ENCODE data around the gene ACTR3. TPM values are rescaled to one million over a fixed set of nuclear protein-coding genes. Genes with fewer than 3 reads are reported as not detected.

ACTR3 gene
- total RNA-seq, 5 donors from 2014 or later (not counting 1 experiment from before 2014, with no cell fraction given), result 228 to 277 (median 255) TPM

DNA sequence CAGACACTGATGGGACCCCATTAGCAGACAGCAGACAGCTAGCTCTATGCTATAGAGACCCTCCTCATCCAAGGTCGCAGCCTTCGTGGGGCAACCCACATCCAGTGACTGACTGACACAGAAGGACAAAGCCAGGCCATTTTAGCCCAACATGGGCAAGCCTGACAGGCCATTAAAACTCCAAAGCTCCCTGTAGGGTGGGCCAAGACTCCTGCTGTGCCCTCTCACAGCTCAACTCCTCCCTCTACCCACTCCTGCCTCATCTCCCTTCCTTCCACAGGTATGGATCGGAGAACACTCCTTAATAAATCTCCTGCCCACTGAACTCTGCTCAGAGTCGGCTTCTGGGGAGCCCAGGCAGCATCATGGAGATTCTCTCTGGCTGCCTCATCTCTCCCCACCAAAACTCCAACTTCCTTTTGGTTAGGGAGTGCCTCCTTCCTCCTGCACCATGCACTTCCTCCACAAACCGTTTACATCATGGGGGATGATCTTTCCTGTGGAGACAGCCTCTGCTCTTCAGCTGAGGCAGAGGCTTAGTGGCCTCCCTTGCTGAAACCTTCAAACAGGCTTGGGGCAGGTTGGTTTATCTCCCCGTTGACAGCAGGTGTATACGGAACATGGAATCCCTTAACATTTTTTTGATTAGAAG, 86.5 kb downstream of the ACTR3 start:
- H3K36me3 Mint-ChIP-seq, result peaks cover 40% of the 10 kb centered on the region
- ChIA-PET POLR2A (no interaction called here), CTCF (interaction anchor here in 1 of 2 donors (0.5 kb wide), 1 partner anchor 20 kb away, joined by 3 read pairs; no protein-coding TSS in a partner anchor)

DNA sequence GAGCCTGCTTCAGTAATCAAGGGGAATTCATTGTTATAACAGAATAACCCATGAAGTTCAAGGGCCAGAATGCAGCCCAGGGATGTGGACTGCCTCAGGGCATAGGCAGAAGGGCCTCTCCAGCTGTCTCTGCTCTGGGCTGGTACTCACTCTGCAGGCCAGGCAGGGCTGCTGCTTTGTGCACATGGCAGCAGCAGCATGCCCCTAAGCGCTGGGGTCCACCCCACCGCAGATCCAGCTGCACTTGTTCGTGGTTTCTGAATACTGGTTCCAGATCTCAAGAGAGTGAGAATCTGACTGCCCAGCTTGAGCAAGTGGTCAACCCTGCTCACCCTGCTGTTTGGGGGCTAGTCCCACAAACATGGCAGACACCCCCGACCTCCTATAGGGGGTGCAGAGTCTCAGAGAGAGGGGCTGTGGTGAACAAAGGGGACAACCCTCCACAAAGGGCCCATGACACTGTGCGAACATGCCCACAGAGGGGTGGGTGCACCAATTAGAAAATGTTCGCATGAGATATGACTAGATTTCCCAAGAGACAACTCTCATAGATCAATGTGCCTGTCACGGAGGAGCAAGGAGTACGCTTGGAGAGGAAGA, 87.3 kb downstream of the ACTR3 start:
- WGBS (ENCODE audit: insufficient coverage), result 98% methylated on average over 3 of the region's 8 CpGs
- H3K36me3 ChIP-seq (ENCODE audit: control insufficient read depth in 2 of 2, extremely low read depth in 1 of 2, insufficient read depth in 1 of 2, low read length in 1 of 2), result peaks cover 0 to 36% of the 10 kb centered on the region in 2 donors
- peaks cover 42% of the 10 kb centered on the region for H3K36me3 Mint-ChIP-seq
- DNase-seq (no peak), ATAC-seq (replicated peaks in 1 of 4) (peak in 1 of 4 experiments; percentile 10)
- H3K4me1 Mint-ChIP-seq, result peaks cover 0 to 11% (median 7%) of the 10 kb centered on the region in 3 donors
- H3K4me3 ChIP-seq (ENCODE audit: control insufficient read depth in 1 of 2, extremely low read depth in 1 of 2, low read length in 1 of 2), result no peak overlapping the region
- H3K27ac ChIP-seq (ENCODE audit: low read length), result no peak overlapping the region
- no peaks in the 10 kb centered on the region for H3K9me3 Mint-ChIP-seq
- ChIA-PET POLR2A (no interaction called here), CTCF (no interaction called here)
- H3K27me3 ChIP-seq (replicated peaks in 1 of 2; ENCODE audit: control insufficient read depth in 2 of 2, extremely low read depth in 1 of 2, insufficient read depth in 2 of 2, low read length in 1 of 2), result no peaks in the 10 kb centered on the region
- no peaks in the 10 kb centered on the region for H3K27me3 Mint-ChIP-seq
- H3K4me1 ChIP-seq (ENCODE audit: control insufficient read depth in 1 of 2, extremely low read depth in 1 of 2, insufficient read depth in 2 of 2, low read length in 2 of 2), result no peaks in the 10 kb centered on the region
- no peak overlapping the region for H3K4me3 Mint-ChIP-seq
- no peak overlapping the region for H3K27ac Mint-ChIP-seq
- H3K9me3 ChIP-seq, result no peaks in the 10 kb centered on the region

More for the DNA sequence above, 86.5 kb downstream of the ACTR3 start:
- no peaks in the 10 kb centered on the region for H3K9me3 Mint-ChIP-seq
- Histone ChIP-seq H3K9me3 (no peaks in the 10 kb centered on the region), H3K4me3 (ENCODE audit: control insufficient read depth in 1 of 2, extremely low read depth in 1 of 2, low read length in 1 of 2) (no peak overlapping the region), H3K4me1 (ENCODE audit: control insufficient read depth in 1 of 2, extremely low read depth in 1 of 2, insufficient read depth in 2 of 2, low read length in 2 of 2) (peaks cover 0 to 3% of the 10 kb centered on the region in 2 experiments), H3K36me3 (ENCODE audit: control insufficient read depth in 2 of 2, extremely low read depth in 1 of 2, insufficient read depth in 1 of 2, low read length in 1 of 2) (peaks cover 0 to 42% of the 10 kb centered on the region in 2 donors), H3K27me3 (replicated peaks in 1 of 2; ENCODE audit: control insufficient read depth in 2 of 2, extremely low read depth in 1 of 2, insufficient read depth in 2 of 2, low read length in 1 of 2) (no peaks in the 10 kb centered on the region), H3K27ac (ENCODE audit: low read length) (no peak overlapping the region)
- H3K27me3 Mint-ChIP-seq, result no peaks in the 10 kb centered on the region
- ATAC-seq (replicated peaks in 1 of 4) (no peak), DNase-seq (no peak)
- H3K4me3 Mint-ChIP-seq, result no peak overlapping the region
- H3K27ac Mint-ChIP-seq, result no peak overlapping the region
- WGBS (ENCODE audit: insufficient coverage), result 97% methylated on average over 5 of the region's 7 CpGs
- H3K4me1 Mint-ChIP-seq, result peaks cover 6 to 17% (median 14%) of the 10 kb centered on the region in 3 donors

DNA sequence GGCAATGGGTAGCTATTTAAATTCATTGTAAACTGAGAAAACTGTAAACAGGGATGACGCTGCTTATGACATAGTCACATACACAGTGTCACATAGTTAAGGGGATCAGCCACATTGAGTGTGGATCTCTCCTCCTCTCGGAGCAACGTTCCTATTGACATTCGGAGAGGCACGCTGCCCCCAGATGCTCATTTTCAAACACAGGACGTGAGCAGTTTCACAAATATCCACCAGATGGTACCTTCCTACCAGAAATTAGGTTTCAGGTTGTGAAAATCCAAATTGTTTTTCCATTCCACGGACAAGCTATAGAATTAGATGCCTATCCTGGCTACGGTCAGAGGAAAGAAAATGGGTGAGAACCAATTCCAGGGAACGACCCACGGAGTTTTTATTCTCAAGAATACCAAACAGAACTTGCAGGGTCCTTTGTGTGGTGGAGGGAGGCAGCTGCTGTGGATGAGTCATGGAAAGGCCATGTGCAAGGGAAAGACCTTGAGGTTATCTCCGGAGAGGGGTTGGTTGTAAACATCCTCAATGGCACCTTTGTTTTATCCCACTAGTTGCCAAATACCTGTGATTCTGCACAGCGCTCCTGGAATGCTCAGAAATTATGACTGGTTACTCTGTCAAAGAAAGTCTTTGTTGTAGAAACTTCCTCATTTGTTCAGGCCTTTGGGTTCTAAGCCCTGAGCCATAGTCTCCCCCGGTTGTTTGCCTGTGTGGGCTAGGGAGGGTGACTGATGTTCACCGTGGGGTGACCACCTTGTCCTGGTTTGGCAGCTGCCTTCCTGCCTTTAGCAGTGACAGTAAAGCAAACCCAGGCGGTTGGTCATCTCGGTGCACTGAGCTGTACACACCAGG, 88.0 kb downstream of the ACTR3 start:
- H3K4me1 ChIP-seq (ENCODE audit: control insufficient read depth in 1 of 2, extremely low read depth in 1 of 2, insufficient read depth in 2 of 2, low read length in 2 of 2), result no peaks in the 10 kb centered on the region
- no peak overlapping the region for H3K4me3 ChIP-seq (ENCODE audit: control insufficient read depth in 1 of 2, extremely low read depth in 1 of 2, low read length in 1 of 2)
- WGBS (ENCODE audit: insufficient coverage), result 91% methylated on average over 8 of the region's 16 CpGs
- no peaks in the 10 kb centered on the region for H3K27me3 Mint-ChIP-seq
- no peaks in the 10 kb centered on the region for H3K9me3 Mint-ChIP-seq
- no peak overlapping the region for H3K27ac ChIP-seq (ENCODE audit: low read length)
- no peak overlapping the region for H3K4me3 Mint-ChIP-seq
- H3K36me3 Mint-ChIP-seq, result peaks cover 40% of the 10 kb centered on the region
- H3K27ac Mint-ChIP-seq, result no peak overlapping the region
- H3K36me3 ChIP-seq (ENCODE audit: control insufficient read depth in 2 of 2, extremely low read depth in 1 of 2, insufficient read depth in 1 of 2, low read length in 1 of 2), result peaks cover 0 to 34% of the 10 kb centered on the region in 2 donors
- H3K9me3 ChIP-seq, result no peaks in the 10 kb centered on the region
- ATAC-seq (replicated peaks in 1 of 4), result peak in 1 of 4 experiments; percentile 24
- POLR2A ChIA-PET, result no interaction called here
- peaks cover 0 to 4% (median under 1%) of the 10 kb centered on the region in 3 donors for H3K4me1 Mint-ChIP-seq
- DNase-seq, result no peak
- no peaks in the 10 kb centered on the region for H3K27me3 ChIP-seq (replicated peaks in 1 of 2; ENCODE audit: control insufficient read depth in 2 of 2, extremely low read depth in 1 of 2, insufficient read depth in 2 of 2, low read length in 1 of 2)
- CTCF ChIA-PET, result no interaction called here

DNA sequence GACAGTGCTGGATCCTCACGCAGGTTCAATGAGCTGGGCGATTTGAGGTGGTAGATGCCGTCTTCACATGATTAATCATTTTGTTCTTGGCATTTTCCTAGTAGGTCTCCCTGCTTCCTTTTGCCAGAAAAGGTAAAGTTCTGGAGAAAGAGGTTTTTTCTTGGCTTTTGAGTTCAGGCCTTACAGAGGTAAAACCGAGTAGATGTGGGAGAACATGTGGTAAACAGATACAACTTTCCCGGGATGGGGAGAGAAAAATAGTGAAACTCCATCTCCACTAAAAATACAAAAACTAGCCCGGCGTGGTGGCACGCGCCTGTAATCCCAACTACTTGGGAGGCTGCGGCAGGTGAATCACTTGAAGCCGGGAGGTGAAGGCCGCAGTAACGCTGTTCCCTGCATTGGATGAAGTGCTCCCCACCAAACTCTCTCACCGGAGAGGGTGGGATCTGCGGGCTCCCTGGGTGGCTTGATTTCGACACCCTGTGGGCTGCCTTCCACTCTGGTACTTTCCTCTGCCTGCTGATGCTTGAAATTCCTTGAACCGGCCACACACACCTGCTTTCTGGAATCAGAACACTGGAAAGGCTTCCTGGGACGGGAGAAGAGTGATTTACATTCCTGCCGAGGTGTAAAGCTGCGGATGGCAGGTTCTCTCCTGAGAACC, 88.8 kb downstream of the ACTR3 start:
- H3K4me3 Mint-ChIP-seq, result no peak overlapping the region
- no peaks in the 10 kb centered on the region for H3K27me3 ChIP-seq (replicated peaks in 1 of 2; ENCODE audit: control insufficient read depth in 2 of 2, extremely low read depth in 1 of 2, insufficient read depth in 2 of 2, low read length in 1 of 2)
- H3K4me1 ChIP-seq (ENCODE audit: control insufficient read depth in 1 of 2, extremely low read depth in 1 of 2, insufficient read depth in 2 of 2, low read length in 2 of 2), result no peaks in the 10 kb centered on the region
- CTCF ChIA-PET, result no interaction called here
- POLR2A ChIA-PET, result no interaction called here
- peaks cover 0 to 31% of the 10 kb centered on the region in 2 donors for H3K36me3 ChIP-seq (ENCODE audit: control insufficient read depth in 2 of 2, extremely low read depth in 1 of 2, insufficient read depth in 1 of 2, low read length in 1 of 2)
- DNase-seq (no peak), ATAC-seq (replicated peaks in 1 of 4) (no peak)
- WGBS (ENCODE audit: insufficient coverage), result 92% methylated on average over 13 of the region's 20 CpGs
- no peaks in the 10 kb centered on the region for H3K4me1 Mint-ChIP-seq
- no peaks in the 10 kb centered on the region for H3K9me3 ChIP-seq
- H3K36me3 Mint-ChIP-seq, result peaks cover 43% of the 10 kb centered on the region
- no peak overlapping the region for H3K27ac ChIP-seq (ENCODE audit: low read length)
- H3K4me3 ChIP-seq (ENCODE audit: control insufficient read depth in 1 of 2, extremely low read depth in 1 of 2, low read length in 1 of 2), result no peak overlapping the region
- no peaks in the 10 kb centered on the region for H3K27me3 Mint-ChIP-seq
- H3K9me3 Mint-ChIP-seq, result no peaks in the 10 kb centered on the region
- H3K27ac Mint-ChIP-seq, result no peak overlapping the region

DNA sequence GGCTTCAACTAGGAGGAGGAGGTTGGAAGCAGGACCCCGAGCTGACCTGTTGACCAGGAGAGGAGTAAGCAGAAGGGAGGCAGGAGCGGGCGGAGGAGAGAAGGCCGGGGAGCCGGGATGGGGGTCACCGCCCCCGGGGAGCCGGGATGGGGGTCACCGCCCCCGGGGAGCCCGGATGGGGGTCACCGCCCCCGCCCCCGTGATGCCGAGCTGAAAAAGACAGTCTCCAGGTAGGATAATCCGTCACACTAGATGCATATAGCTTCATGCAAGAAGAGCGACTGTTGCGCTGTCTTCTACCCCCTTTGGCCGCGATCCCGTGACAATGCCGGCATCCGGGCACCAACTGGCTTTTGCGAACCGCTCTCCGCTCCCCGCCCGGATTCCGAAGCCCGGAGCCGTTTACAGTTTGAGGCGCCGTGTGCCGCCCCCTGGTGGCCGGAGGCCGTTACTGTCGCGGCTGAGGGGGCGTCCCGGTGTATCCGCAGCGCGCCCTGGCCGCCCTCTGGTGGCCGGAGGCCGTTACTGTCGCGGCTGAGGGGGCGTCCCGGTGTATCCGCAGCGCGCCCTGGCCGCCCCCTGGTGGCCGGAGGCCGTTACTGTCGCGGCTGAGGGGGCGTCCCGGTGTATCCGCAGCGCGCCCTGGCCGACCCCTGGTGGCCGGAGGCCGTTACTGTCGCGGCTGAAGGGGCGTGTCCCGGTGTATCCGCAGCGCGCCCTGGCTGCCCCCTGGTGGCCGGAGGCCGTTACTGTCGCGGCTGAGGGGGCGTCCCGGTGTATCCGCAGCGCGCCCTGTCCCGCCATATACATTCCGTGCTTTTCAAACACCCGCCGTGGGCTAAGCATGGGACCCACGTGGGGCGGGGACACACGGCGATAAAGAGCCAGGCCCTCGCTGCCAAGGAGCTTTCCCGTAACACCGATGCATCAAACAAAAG, 89.6 kb downstream of the ACTR3 start:
- peak in 3 of 4 experiments; percentile 11 to 24 (median 23) for ATAC-seq (replicated peaks in 1 of 4)
- no peaks in the 10 kb centered on the region for H3K4me1 ChIP-seq (ENCODE audit: control insufficient read depth in 1 of 2, extremely low read depth in 1 of 2, insufficient read depth in 2 of 2, low read length in 2 of 2)
- Mint-ChIP-seq H3K27ac (no peak overlapping the region), H3K27me3 (no peaks in the 10 kb centered on the region), H3K36me3 (peaks cover 46% of the 10 kb centered on the region), H3K4me1 (no peaks in the 10 kb centered on the region), H3K9me3 (no peaks in the 10 kb centered on the region), H3K4me3 (no peak overlapping the region)
- POLR2A ChIA-PET, result no interaction called here
- no peak overlapping the region for H3K4me3 ChIP-seq (ENCODE audit: control insufficient read depth in 1 of 2, extremely low read depth in 1 of 2, low read length in 1 of 2)
- DNase-seq, result peak in 33 of 35 experiments; percentile 3 to 64 (median 32)
- 79% methylated on average over 68 of the region's 93 CpGs for WGBS (ENCODE audit: insufficient coverage)
- CTCF ChIA-PET, result interaction anchor here in 1 of 2 donors (0.6 kb wide), 1 partner anchor 1749 kb away, joined by 4 read pairs; no protein-coding TSS in a partner anchor
- no peaks in the 10 kb centered on the region for H3K9me3 ChIP-seq
- H3K27me3 ChIP-seq (replicated peaks in 1 of 2; ENCODE audit: control insufficient read depth in 2 of 2, extremely low read depth in 1 of 2, insufficient read depth in 2 of 2, low read length in 1 of 2), result no peaks in the 10 kb centered on the region
- H3K27ac ChIP-seq (ENCODE audit: low read length), result no peak overlapping the region
- H3K36me3 ChIP-seq (ENCODE audit: control insufficient read depth in 2 of 2, extremely low read depth in 1 of 2, insufficient read depth in 1 of 2, low read length in 1 of 2), result peaks cover 0 to 23% of the 10 kb centered on the region in 2 donors
